ENCODE results near the gene TMBIM1. TPM values are rescaled to one million over a fixed set of nuclear protein-coding genes. Genes with fewer than 3 reads are reported as not detected.

The TMBIM1 gene
- total and polyA plus RNA-seq, 9 of the 15 experiments (the other 6 are each of a cell fraction or from before 2014, with no cell fraction given) = 14.2 to 105 (median 47.0) TPM

GRCh38 chr2:218269900-218270720 lies 22.2 kb downstream of the TMBIM1 start, which contains the start of the genes AAMP and PNKD (continued):
- TF ChIP-seq CHD7 (IDR thresholded peaks at IDR 0.05; ENCODE audit: low read depth, low read length) (no peak), MEIS2 (IDR thresholded peaks at IDR 0.05; ENCODE audit: partially characterized antibody) (no peak), CBFB (CRISPR knock-in tag; IDR thresholded peaks at IDR 0.05) (no peak), SRSF9 (IDR thresholded peaks at IDR 0.05; ENCODE audit: borderline replicate concordance, low read depth, low read length) (no peak), ZBTB34 (CRISPR knock-in tag; IDR thresholded peaks at IDR 0.05) (no peak), NFXL1 (CRISPR knock-in tag; IDR thresholded peaks at IDR 0.05) (no peak), SRF (CRISPR knock-in tag; IDR thresholded peaks at IDR 0.05) (peak in 1 of 2 experiments; percentile 51; a peak in 1 of 4 replicates), KAT2B (IDR thresholded peaks at IDR 0.05; ENCODE audit: low read depth, low read length) (no peak), ELF2 (CRISPR knock-in tag; IDR thresholded peaks at IDR 0.05) (no peak), E2F1 (CRISPR knock-in tag; IDR thresholded peaks at IDR 0.05) (peak; percentile 77; the same call in 1 of the 2 replicates), IRF1 (CRISPR knock-in tag; IDR thresholded peaks at IDR 0.05; ENCODE audit: borderline replicate concordance) (no peak)
